ENCODE results near the gene MEOX1.
"Not testable (repeated sequence)": the region's sequence is repeated elsewhere in the genome, so short reads cannot be mapped to it uniquely, and the experiment has no call there.

Gene MEOX1

GRCh38 chr17:43615330-43616028 lies 46.2 kb downstream of the MEOX1 start:
- DNase-seq, result no peak

- DNase-seq, result no peak
Measured at GRCh38 chr17:43614561-43614960, 47.2 kb downstream of the MEOX1 start.

GRCh38 chr17:43613917-43614316 lies 47.8 kb downstream of the MEOX1 start:
- peak; percentile 54 for DNase-seq

- DNase-seq, result no peak
Measured at GRCh38 chr17:43612515-43612914, 49.2 kb downstream of the MEOX1 start.

- DNase-seq, result no peak
Measured at GRCh38 chr17:43611230-43611969, 50.3 kb downstream of the MEOX1 start.

- no peak for DNase-seq
Measured at GRCh38 chr17:43609613-43610385, 51.9 kb downstream of the MEOX1 start.

- DNase-seq, result no peak
Measured at GRCh38 chr17:43608313-43608712, 53.4 kb downstream of the MEOX1 start.

GRCh38 chr17:43604549-43604948 lies 57.2 kb downstream of the MEOX1 start:
- no peak for DNase-seq

GRCh38 chr17:43603321-43603720 lies 58.4 kb downstream of the MEOX1 start:
- no peak for DNase-seq

GRCh38 chr17:43602556-43602955 lies 59.2 kb downstream of the MEOX1 start:
- DNase-seq, result not testable (repeated sequence)

- peak; percentile 60 for DNase-seq
Measured at GRCh38 chr17:43601280-43602039, 60.3 kb downstream of the MEOX1 start.

GRCh38 chr17:43599835-43600234 lies 61.9 kb downstream of the MEOX1 start:
- DNase-seq, result no peak

- DNase-seq, result peak; percentile 57
Measured at GRCh38 chr17:43599046-43599395, 62.7 kb downstream of the MEOX1 start.

- DNase-seq, result peak; percentile 51
Measured at GRCh38 chr17:43598357-43599045, 63.2 kb downstream of the MEOX1 start.

- DNase-seq, result peak; percentile 98
Measured at GRCh38 chr17:43597624-43598356, 63.9 kb downstream of the MEOX1 start.

- DNase-seq, result no peak
Measured at GRCh38 chr17:43595466-43595865, 66.3 kb downstream of the MEOX1 start.

GRCh38 chr17:43591779-43592562 lies 69.8 kb downstream of the MEOX1 start:
- DNase-seq, result no peak

- DNase-seq, result no peak
Measured at GRCh38 chr17:43591001-43591400, 70.7 kb downstream of the MEOX1 start.

Measured in NCI-H82 (cell line).